DMS153 treated with DMSO at 0.1 percent for 48 hours (cell line): ENCODE results near the gene LRRC66.

ENCODE experiments used
- DNase-seq: peaks from one replicate; lab custom pipeline; 2025; ENCODE audit not compliant: unreplicated experiment; lab: John Stamatoyannopoulos, UW

LRRC66 gene

DNA sequence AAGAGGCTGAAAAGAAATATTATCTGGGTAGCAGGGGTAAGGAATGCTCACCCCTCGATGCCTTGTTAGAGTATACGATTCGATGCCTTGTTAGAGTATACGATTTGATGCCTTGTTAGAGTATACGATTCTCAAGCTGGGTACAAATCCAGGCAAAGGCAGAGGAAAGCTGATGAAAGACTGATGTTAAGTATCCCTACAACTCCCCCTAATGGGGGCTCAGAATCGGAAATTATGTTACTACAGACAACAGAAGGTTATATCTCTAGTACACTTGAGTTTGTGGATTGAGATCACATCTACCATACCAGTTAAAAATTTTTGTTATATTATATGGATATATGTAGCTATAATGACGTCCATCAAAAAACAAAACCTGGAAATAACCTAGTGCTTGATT is 4.8 kb downstream of the LRRC66 start:
- DNase-seq, result no peak

DNA sequence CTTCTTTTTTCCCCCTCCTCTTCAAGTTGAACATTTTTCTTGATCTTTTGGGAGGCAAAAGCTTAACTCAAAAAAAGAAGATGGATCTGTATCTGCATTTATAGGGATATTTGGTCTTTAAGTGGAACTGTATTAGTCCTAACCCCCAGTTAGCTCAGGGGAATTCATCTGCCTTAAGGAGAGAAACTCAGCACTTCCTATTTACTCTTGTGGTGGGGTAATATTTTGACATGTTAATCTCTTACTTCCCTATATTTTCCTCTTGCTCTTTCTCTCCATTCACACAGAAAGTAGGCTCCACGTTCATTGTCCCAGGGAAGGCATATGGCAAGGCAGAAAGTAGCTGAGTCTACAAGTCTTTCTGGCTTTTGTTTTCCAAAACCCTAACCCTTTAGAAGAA is 5.3 kb downstream of the LRRC66 start:
- no peak for DNase-seq

DNA sequence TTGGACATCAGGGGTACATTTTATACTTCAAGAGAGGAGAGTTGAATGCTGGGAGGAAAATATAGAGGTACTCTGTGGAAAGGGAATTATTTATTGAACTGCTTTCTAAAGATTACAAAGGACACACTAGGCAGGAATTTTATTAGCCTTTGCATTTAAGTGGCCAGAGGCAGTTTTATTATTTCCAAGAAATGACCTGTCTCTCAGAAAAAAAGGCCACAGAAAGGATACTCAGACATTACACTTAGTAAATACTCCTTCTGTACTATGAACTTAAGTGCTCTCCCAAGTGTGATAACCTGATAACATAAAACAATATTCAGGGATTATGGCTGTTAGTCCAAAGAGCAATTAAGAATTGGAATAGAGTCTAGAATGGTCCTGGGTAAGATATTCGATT is 7.5 kb downstream of the LRRC66 start:
- DNase-seq, result no peak

DNA sequence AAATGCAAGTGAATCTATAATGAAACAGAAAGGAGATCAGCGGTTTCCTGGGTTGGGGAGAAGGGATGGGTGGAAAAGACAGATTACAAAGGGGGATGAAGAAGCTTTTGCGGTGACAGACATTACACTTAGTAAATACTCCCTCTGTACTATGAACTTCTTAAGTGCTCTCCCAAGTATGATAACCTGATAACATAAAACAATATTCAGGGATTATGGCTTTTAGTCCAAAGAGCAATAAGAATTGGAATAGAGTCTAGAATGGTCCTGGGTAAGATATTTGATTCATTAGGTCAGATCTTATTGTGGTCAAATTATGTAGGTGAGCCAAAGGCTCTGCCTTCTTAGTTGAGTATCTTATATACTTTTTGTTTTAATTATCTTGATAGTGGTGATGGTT is 9.2 kb downstream of the LRRC66 start:
- DNase-seq, result no peak

DNA sequence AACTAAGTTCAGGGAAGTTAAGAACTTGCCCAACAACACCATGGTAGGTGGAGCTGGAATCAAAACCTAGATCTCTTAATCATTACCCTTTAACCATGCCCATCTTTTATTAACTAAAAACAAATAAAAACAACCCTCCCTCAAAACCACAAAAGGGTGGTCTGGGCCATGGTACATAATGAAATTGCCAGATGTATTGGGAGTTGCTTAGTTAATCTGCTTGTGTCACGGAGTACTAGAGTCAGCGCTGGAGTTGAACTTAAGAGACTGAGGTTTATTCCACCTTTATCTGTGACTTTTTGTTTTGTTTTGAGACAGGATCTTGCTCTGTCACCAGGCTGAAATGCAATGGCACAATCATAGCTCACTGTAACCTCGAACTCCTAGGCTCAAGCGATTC is 13.3 kb downstream of the LRRC66 start:
- no peak for DNase-seq

DNA sequence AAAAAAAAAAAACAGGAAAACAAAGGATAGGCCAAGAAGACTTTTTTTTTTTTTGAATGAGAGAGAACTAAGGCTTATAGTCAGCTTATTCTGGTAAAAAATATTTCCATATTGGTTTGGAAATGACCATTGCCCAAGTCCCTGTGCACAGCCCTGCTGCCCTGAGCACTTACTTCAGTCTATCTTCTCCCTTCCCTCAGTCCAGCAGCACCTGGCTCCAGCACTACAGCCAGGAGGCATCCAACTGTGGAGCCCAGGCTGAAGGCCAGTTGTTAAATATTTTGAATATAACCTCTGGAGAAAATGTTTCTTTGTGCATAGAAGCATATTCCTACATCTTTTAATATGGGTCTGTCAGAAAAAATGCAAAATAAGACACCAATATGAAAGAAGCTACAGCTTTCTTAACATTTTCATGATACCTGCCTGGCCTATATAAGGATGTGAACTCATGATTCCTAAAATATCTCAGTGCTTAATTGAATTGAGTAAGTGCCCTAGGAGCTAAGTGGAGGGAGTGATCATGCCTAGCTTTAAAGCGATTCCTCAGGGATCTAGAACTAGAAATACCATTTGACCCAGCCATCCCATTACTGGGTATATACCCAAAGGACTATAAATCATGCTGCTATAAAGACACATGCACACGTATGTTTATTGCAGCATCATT is 14.4 kb downstream of the LRRC66 start:
- no peak for DNase-seq

DNA sequence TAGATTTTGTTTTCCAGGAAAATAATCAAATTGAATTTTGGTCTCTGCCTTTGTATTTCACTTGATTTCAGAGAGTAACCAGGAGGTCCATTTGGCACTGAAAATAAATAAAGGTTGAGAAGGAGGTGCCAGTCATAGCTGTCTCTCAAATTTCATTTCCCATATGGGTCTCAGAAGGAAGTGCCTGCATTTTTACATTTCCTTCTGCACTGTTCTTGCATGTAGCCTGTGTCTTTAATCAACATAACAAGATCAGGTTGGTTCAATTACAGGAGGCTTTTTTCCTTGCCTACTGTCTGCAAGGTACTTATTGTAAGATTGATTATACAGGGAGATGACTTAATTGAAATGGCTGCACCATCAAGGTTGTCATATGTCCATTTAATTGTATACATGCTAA is 15.7 kb downstream of the LRRC66 start:
- DNase-seq, result no peak

DNA sequence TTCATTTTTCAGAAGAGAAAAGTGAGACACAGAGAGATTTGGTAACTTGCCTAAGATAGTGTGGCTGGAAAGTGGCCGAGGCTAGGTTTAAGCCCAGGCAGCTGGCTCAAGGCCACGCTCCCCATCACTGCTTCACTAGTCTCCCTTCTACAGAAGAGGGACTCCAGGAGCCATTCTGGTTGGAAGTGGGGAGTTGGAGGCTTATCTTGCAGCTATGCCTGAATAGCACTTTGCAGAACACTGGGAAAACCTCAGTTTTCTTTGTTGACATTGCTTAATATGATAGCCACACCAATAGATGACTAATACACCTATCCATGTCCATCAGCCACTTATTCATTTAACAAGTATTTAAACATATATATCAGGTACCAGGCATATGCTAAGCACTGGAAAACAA is 18.5 kb downstream of the LRRC66 start:
- DNase-seq, result no peak

DNA sequence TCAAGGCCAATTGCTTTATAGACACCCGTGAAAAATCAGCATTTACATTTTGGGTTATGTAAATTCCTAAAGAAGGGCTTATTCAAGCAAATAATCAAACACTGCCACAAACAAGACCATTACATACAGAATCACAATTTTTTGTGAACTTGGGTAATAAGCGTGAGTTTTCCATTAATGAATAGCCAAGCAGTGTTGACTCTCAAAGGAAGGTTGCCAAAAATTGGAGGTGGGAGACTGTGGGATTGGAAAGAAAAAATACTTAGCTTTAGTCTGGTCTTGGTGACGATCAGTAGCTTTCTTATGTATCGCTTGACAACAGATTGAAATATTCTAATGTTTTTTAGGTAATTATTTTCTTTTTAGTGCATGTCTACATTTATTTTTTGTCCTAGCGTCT is 20.9 kb downstream of the LRRC66 start:
- no peak for DNase-seq

DNA sequence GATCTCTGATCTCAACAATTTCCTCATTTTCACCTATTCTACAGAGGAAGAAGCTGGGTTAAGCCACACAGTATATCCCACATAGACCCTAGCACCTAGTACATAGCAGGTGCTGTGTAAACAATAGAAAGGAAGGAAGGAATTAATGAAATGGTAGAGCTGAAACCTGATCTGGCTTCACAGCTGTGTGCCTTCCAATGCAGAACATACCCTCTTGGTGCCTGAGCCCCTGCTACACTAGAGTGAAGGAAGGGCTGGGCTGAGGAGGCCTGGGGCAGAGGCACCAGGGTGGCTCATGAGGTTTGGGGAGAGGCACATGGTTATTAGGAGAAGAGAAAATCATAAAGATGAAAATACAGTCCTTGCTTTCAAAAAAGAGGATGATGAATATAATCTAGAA is 21.3 kb downstream of the LRRC66 start:
- DNase-seq, result no peak

DNA sequence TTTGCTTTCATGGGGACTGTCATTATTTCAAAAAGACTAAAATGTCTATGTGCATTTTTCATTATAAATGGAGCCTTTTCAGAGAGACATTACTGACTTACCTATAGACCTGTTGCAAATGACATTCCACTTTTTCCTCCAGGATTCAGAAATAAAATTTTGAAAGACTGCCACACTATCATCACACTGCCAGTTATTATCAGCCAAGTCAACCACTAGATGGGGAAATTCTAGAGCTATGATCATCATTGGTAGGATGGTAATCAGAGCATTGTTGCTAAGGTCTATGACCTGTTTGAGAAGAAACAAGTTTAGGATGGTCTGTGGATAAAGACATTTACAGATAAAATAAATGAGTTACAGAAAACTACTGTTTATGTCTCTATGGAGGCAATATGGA is 22.5 kb downstream of the LRRC66 start:
- no peak for DNase-seq

DNA sequence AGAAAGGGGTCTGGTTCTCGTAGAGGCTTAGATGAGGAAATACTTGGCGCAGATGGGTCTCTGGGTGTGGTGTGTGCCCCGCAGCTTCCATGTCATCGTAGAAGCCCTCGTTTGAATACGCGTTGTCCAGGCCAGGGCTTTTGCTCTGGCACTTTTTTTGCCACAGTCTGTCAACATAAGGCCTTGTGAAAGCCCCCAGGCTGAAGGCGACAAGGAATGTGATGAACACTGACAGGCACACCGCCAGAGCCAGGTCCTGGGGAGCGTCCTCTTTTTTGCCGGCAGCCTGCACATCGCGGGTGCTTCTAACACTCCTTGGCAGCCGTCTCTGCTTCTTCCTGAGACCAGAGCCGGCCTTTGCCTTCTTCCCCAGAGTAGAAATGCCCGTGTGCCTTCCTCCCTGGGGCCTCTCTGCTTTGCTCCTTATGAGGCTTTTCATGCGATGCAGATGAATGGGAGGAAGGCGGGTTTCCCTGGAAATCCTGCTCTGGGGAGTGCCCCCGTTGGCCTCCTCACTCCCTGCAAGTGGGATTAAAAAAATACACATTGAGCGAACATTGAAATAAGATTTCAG is 24.4 kb downstream of the LRRC66 start:
- no peak for DNase-seq

DNA sequence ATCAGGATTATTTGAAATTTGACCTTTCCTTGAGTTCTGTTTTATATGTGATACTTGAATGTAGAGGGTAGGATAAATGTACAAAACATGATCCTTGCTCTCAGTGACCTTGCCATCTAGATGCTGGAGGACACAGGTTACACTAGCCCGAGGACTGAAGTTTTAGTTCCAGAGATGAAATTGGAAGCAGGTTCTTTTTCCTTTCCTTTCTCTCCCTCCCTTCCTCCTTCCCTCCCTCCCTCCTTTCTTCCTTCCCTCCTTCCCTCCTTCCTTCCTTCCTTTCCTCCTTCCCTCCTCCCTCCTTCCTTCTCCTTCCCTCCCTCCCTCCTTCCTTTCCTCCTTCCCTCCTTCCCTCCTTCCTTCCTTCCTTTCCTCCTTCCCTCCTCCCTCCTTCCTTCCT is 54.3 kb downstream of the LRRC66 start:
- no peak for DNase-seq

DNA sequence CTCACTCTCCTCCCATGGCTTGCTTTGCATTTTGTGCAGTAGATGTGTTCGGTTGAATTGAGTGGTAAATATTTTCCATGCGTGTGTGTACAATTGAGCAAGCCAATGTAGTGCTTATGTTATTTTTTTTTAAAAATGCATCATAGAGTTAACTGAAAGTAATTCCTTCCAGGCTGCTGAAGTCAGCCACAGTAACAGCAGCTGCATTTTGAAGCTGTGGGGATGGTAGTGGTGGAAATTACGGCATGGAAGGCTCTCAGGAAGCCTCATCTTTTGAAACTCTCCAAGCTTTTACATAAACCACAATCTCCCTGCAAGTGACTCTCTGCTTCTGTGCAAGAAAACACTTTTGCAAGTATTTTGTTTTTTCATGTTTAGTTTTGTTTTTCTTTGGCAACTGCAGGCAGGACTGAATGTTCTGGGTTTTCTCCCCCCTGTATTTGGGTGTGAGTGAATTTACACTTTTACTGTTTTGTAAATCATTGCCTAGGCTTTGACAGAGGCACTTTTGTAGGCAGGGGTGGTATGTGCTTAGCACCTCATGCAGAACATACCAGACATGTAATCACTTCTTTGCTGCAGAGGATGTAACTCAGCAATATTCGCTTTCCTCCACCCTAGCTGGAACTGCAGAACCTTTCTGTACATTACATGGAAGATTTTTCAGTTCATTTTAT is 56.2 kb downstream of the LRRC66 start:
- DNase-seq, result no peak

DNA sequence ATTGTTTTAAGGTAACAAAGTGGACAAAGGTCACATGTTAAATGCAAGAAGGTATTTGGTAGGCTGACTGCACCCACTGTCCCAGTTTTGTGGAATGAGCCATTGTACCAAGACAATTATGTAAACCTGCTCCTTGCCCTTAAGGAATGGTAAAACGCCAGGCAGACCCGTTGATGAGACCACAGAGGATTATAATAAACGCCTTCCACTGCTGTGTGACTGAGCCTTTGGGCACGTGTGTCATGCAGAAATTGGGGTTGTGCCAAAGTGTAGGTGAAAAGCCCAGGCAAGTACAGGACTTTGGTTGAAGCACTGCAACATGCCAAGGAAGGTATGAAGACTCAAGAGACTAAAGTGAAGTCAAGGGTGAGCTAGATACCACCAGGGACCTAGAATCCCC is 59.7 kb downstream of the LRRC66 start:
- DNase-seq, result no peak

DNA sequence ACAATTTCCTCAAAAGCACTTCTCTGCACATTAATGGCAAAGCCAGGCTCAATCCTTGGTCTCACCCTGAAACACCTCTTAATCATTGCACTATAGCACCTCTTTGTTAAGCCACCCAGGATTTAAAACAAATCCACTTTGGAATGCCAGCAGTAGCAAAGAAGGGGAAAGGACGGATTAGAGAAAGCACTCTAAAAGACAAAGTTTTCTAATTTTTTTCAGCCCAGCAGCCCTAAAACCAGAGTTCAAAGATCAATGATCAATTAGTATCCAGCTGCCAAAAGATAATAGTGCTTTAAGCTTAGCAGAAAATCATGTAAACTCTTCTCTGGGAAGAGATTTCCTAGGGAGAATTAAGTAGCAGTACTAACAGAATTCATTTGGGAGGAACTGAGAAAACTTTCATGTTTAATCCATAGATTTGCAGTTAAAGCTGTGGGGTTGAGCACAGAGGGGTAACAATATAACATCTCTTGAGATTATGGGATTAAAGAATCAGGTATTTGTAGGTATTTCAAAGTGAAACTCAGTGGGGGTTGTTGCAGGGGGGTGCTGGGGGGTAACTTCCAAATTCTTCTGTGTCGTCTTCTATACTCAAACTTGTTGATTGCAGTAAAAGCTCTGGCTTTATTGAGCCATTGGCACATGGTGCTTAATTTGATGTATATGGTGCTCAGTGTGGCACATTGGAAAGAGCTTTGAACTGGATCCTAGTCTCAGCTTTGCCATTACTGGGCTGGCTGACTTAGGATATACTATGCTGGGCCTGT is 61.8 kb downstream of the LRRC66 start:
- no peak for DNase-seq
